Measurements from ENCODE around the gene KIAA0753.

Gene KIAA0753

GRCh38 chr17:6670571-6670970 is 30.1 kb upstream of the KIAA0753 start:
- no peak for TF ChIP-seq CTCF (IDR thresholded peaks at IDR 0.05; ENCODE audit: control extremely low read depth, extremely low read depth, low read depth, missing control alignments)
- POLR2A ChIA-PET = no interaction called here
- DNase-seq (ENCODE audit: extremely low spot score) = no peak
- CTCF ChIA-PET = interaction anchor here (1.1 kb wide), 1 partner anchor 9 kb away, joined by 3 read pairs; no protein-coding TSS in a partner anchor

- no peak for TF ChIP-seq CTCF (IDR thresholded peaks at IDR 0.05; ENCODE audit: control extremely low read depth, extremely low read depth, low read depth, missing control alignments)
- CTCF ChIA-PET = interaction anchor here (1.1 kb wide), 1 partner anchor 8 kb away, joined by 3 read pairs; no protein-coding TSS in a partner anchor
- no peak for DNase-seq (ENCODE audit: extremely low spot score)
- POLR2A ChIA-PET = no interaction called here
These were observed 29.1 kb upstream of the KIAA0753 start for GRCh38 chr17:6669479-6670212.

- no peak for DNase-seq (ENCODE audit: extremely low spot score)
- CTCF ChIA-PET = interaction anchor here (1.1 kb wide), 1 partner anchor 242 kb away, joined by 3 read pairs; no protein-coding TSS in a partner anchor
- POLR2A ChIA-PET = no interaction called here
- TF ChIP-seq CTCF (IDR thresholded peaks at IDR 0.05; ENCODE audit: control extremely low read depth, extremely low read depth, low read depth, missing control alignments) = no peak
These were observed 28.4 kb upstream of the KIAA0753 start for GRCh38 chr17:6668727-6669425.

GRCh38 chr17:6668219-6668618 is 27.7 kb upstream of the KIAA0753 start:
- no peak for DNase-seq (ENCODE audit: extremely low spot score)
- POLR2A ChIA-PET = no interaction called here
- no peak for TF ChIP-seq CTCF (IDR thresholded peaks at IDR 0.05; ENCODE audit: control extremely low read depth, extremely low read depth, low read depth, missing control alignments)
- CTCF ChIA-PET = interaction anchor here (1.1 kb wide), 1 partner anchor 243 kb away, joined by 3 read pairs; no protein-coding TSS in a partner anchor

- DNase-seq (ENCODE audit: extremely low spot score) = peak; percentile 4
- ChIA-PET POLR2A (no interaction called here), CTCF (interaction anchor here (1.2 to 2.4 kb wide), 3 partner anchors 10 to 198 kb away, joined by 3 to 26 read pairs (median 15); no protein-coding TSS in a partner anchor)
- no peak for TF ChIP-seq CTCF (IDR thresholded peaks at IDR 0.05; ENCODE audit: control extremely low read depth, extremely low read depth, low read depth, missing control alignments)
These were observed 27.0 kb upstream of the KIAA0753 start for GRCh38 chr17:6667516-6667915.

- CTCF ChIA-PET = interaction anchor here (0.6 to 2.6 kb wide), 23 partner anchors 9 to 359 kb away, joined by 3 to 26 read pairs (median 4); no protein-coding TSS in a partner anchor
- no peak for TF ChIP-seq CTCF (IDR thresholded peaks at IDR 0.05; ENCODE audit: control extremely low read depth, extremely low read depth, low read depth, missing control alignments)
- DNase-seq (ENCODE audit: extremely low spot score) = no peak
- POLR2A ChIA-PET = no interaction called here
These were observed 26.0 kb upstream of the KIAA0753 start for GRCh38 chr17:6666557-6666956.

Data from GM10248 (cell line).